Measurements from ENCODE around the gene PKN3.

- no peak for TF ChIP-seq GATA2 (IDR thresholded peaks at IDR 0.05; ENCODE audit: low read depth, low read length)
- no peak for TF ChIP-seq GATA3 (IDR thresholded peaks at IDR 0.05; ENCODE audit: low read depth, low read length)
Measured at GRCh38 chr9:128718475-128718874, 16.2 kb downstream of the PKN3 start.

Measured in SH-SY5Y (cell line).